ENCODE measurements around the gene PTPRG.

Gene PTPRG

GRCh38 chr3:61866961-61867461, 305.6 kb downstream of the PTPRG start:
- TF ChIP-seq CTCF (conservative IDR thresholded peaks at IDR 0.05) (no peak), ZFX (IDR thresholded peaks at IDR 0.05) (no peak)
- H3K27ac ChIP-seq: no peak overlapping the region

GRCh38 chr3:61868499-61868898, 307.1 kb downstream of the PTPRG start:
- no peak overlapping the region for H3K27ac ChIP-seq
- TF ChIP-seq CTCF (conservative IDR thresholded peaks at IDR 0.05) (no peak), ZFX (IDR thresholded peaks at IDR 0.05) (no peak)

DNA sequence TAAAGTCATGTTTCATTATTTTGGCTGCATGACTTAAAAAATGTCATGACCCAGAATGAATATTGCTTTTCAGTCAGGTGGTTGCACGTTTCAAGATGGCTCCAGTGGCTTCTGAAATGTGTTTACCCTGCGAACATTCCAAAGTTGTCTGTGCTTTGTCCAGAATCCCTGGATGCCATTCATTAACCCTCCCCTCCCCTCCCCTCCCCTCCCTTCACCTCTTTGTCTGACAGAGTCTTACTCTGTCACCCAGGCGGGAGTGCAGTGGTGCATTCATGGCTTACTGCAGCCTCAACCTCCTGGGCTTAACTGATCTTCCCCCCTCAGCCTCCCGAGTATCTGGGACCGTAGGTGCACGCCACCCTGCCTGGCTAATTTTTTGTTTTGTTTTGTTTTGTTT, 308.0 kb downstream of the PTPRG start:
- H3K27ac ChIP-seq: no peak overlapping the region
- TF ChIP-seq ZFX (IDR thresholded peaks at IDR 0.05): no peak
- TF ChIP-seq CTCF (conservative IDR thresholded peaks at IDR 0.05): no peak

DNA sequence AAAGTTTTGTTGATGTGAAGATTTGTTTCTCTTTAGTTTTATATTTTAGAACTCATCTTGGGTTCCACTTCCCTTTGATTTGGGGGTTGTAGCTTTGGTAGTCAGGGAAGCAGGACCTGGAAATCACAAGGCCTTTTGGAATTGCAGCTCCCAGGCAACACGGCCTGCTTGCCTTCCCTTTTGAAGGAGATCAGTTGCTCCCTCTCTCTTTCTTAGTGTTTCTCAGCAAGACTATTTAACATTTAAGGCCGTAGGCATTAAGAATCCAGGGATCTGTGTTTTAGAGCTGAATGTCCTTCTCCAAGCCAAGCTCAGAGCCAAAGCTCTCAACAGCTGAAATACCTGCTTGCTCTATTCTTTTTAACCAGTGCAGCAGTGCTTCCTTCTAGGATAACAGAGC, 310.3 kb downstream of the PTPRG start:
- TF ChIP-seq CTCF (conservative IDR thresholded peaks at IDR 0.05) (no peak), ZFX (IDR thresholded peaks at IDR 0.05) (no peak)
- no peak overlapping the region for H3K27ac ChIP-seq

DNA sequence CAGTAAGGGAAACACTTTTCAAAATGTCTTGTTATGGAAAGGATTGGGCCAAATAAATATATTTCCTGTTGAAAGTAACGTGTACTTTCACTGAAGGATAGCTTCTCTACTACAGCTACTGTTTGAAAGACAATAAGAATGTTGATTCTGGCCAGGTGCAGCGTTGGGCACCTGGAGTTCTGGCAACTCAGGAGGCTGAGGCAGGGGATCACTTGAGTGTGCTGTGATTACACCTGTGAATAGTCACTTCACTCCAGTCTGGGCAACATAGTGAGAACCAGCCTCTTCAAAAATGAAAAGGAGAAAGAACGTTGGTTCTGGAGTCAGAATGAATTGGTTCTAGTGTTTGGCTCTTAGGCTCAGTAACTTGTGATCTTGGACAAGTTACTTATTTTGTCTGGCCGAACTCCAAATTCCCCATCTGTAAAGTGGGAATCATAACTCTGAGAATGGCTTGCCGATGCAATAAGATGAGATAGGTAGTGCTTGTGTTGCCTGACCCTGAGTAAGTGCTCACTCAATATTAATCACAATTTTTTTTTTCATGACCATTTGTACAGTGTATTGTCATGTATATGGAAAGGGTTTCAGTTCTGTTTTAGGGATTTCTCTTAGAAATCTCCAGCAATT, 310.8 kb downstream of the PTPRG start:
- TF ChIP-seq ZFX (IDR thresholded peaks at IDR 0.05): no peak
- no peak for TF ChIP-seq CTCF (conservative IDR thresholded peaks at IDR 0.05)
- no peak overlapping the region for H3K27ac ChIP-seq

GRCh38 chr3:61875046-61875844, 313.9 kb downstream of the PTPRG start:
- H3K27ac ChIP-seq: no peak overlapping the region
- TF ChIP-seq CTCF (conservative IDR thresholded peaks at IDR 0.05) (no peak), ZFX (IDR thresholded peaks at IDR 0.05) (no peak)

- TF ChIP-seq ZFX (IDR thresholded peaks at IDR 0.05) (no peak), CTCF (conservative IDR thresholded peaks at IDR 0.05) (no peak)
- no peak overlapping the region for H3K27ac ChIP-seq
Observed at GRCh38 chr3:61875976-61876671, 314.8 kb downstream of the PTPRG start.
